Vagina (tissue), 2 donors: ENCODE measurements around the gene C15orf40.

ENCODE experiments used
- CTCF ChIP-seq, 3 experiments: fragments of 450-650 bp in 2 of 3; fragments of 200-600 bp in 1 of 3; sonication (generic) in 1 of 3; IDR thresholded peaks; one replicate each; pipeline ENCODE4 v1.5.1; 2017 to 2019; ENCODE audit warnings: antibody characterized with exemption in 3 of 3, mild to moderate bottlenecking in 2 of 3, moderate library complexity in 2 of 3
- POLR2A ChIP-seq, 2 donors: fragments of 450-650 bp; IDR thresholded peaks; one replicate each; pipeline ENCODE4 v1.6.1; 2017; ENCODE audit warnings: antibody characterized with exemption in 2 of 2, mild to moderate bottlenecking in 2 of 2, moderate library complexity in 2 of 2
- POLR2AphosphoS5 ChIP-seq, 2 donors: sonication (generic); formaldehyde crosslinking; IDR thresholded peaks; one replicate each; pipeline ENCODE4 v1.9.0; 2017; ENCODE audit warnings: antibody characterized with exemption in 2 of 2, mild to moderate bottlenecking in 2 of 2, low read depth in 1 of 2; ENCODE audit not compliant: insufficient read depth in 1 of 2

GRCh38 chr15:82952158-82953081 lies 59.0 kb downstream of the C15orf40 start, which contains the start of gene HOMER2:
- TF ChIP-seq CTCF (IDR thresholded peaks at IDR 0.05) = no peak
- TF ChIP-seq POLR2AphosphoS5 (IDR thresholded peaks at IDR 0.05; ENCODE audit: insufficient read depth in 1 of 2, low read depth in 1 of 2) = no peak
- TF ChIP-seq POLR2A (IDR thresholded peaks at IDR 0.05) = no peak
